Activated CD4-positive, alpha-beta T cell treated with anti-CD3 and anti-CD28 coated beads, Interleukin-2, Interleukin-6, amounts not matched to agents 100 ng/mL and 50 ng/mL, durations not matched to agents 16 hours and 8 hours (primary cell): ENCODE results near the gene CLCA1.

Experiments
- DNase-seq: peaks from one replicate; pipeline ENCODE4 v3.0.0-alpha.2; 2020

The CLCA1 gene

GRCh38 chr1:86468501-86468977 lies at the start of gene CLCA1:
CLCA1 (plus strand) TSS chr1:86468927; CDS start chr1:86468972, 45 bp downstream.
- DNase-seq: no peak

- peak; percentile 61 for DNase-seq
These were observed 49.3 kb upstream of the CLCA1 start for GRCh38 chr1:86419277-86419903.

- no peak for DNase-seq
These were observed 47.0 kb upstream of the CLCA1 start for GRCh38 chr1:86421601-86422280.

- DNase-seq: no peak
These were observed 45.3 kb upstream of the CLCA1 start for GRCh38 chr1:86423473-86423872.

GRCh38 chr1:86423873-86424272 lies 44.9 kb upstream of the CLCA1 start, which contains the start of gene CLCA2:
CLCA2 (plus strand) TSS chr1:86424171; CDS start chr1:86424248, 77 bp downstream.
- DNase-seq: no peak

- DNase-seq: no peak
These were observed 39.5 kb upstream of the CLCA1 start for GRCh38 chr1:86429122-86429725.

- peak; percentile 77 for DNase-seq
These were observed 38.9 kb upstream of the CLCA1 start for GRCh38 chr1:86429835-86430234.

GRCh38 chr1:86430376-86430775 lies 38.4 kb upstream of the CLCA1 start:
- no peak for DNase-seq

GRCh38 chr1:86434059-86434458 lies 34.7 kb upstream of the CLCA1 start:
- no peak for DNase-seq

- no peak for DNase-seq
These were observed 33.4 kb upstream of the CLCA1 start for GRCh38 chr1:86435327-86435726.

- no peak for DNase-seq
These were observed 32.7 kb upstream of the CLCA1 start for GRCh38 chr1:86436041-86436440.

GRCh38 chr1:86441581-86441980 lies 27.1 kb upstream of the CLCA1 start:
- DNase-seq: no peak

GRCh38 chr1:86441997-86442396 lies 26.7 kb upstream of the CLCA1 start:
- no peak for DNase-seq

- no peak for DNase-seq
These were observed 22.8 kb upstream of the CLCA1 start for GRCh38 chr1:86445919-86446318.

- DNase-seq: no peak
These were observed 21.4 kb upstream of the CLCA1 start for GRCh38 chr1:86447198-86447790.

GRCh38 chr1:86448670-86449069 lies 20.1 kb upstream of the CLCA1 start:
- no peak for DNase-seq

GRCh38 chr1:86449103-86449502 lies 19.6 kb upstream of the CLCA1 start:
- no peak for DNase-seq

GRCh38 chr1:86450847-86451246 lies 17.9 kb upstream of the CLCA1 start:
- DNase-seq: no peak

GRCh38 chr1:86453664-86454063 lies 15.1 kb upstream of the CLCA1 start:
- no peak for DNase-seq

GRCh38 chr1:86455073-86455472 lies 13.7 kb upstream of the CLCA1 start:
- DNase-seq: no peak

- DNase-seq: no peak
These were observed 7.7 kb upstream of the CLCA1 start for GRCh38 chr1:86460998-86461397.

- no peak for DNase-seq
These were observed 7.2 kb upstream of the CLCA1 start for GRCh38 chr1:86461482-86461881.

- DNase-seq: no peak
These were observed 3.9 kb upstream of the CLCA1 start for GRCh38 chr1:86464819-86465218.
